Endothelial cell of umbilical vein (primary cell): ENCODE data around the gene RASIP1. TPM values are rescaled to one million over a fixed set of nuclear protein-coding genes. Genes with fewer than 3 reads are reported as not detected.

Experiments used
- BruUV-seq: library from RNA; stranded (reverse); fragments of 400-500 nt; replicated peaks from 2 replicates; lab custom pipeline; 2021; lab: Mats Ljungman, UMichigan
- CTCF ChIA-PET: fragments of 300-600, 350-600 bp; sonication (Branson Sonifier 250); formaldehyde crosslinking; loops from one replicate; lab custom pipeline; 2021; ENCODE audit warnings: antibody characterized with exemption, inconsistent platforms; lab: Charles Lee
- POLR2A ChIA-PET: fragments of 300-600, 350-600 bp; sonication (Branson Sonifier 250); formaldehyde crosslinking; loops from one replicate; lab custom pipeline; 2021; ENCODE audit warnings: antibody characterized with exemption, inconsistent platforms; lab: Charles Lee
- DNase-seq: peaks from one replicate; pipeline ENCODE4 v3.0.0-alpha.2; 2011; ENCODE audit warnings: low read depth, low spot score
- FAIRE-seq: peaks from 2 replicates; lab custom pipeline; 2011; peaks lifted over from hg19 to GRCh38; lab: Jason Lieb, UNC
- H2AFZ ChIP-seq: 2 replicates; pipeline ENCODE4 v1.6.0; 2012; ENCODE audit warnings: low read depth, low read length, control low read depth, inconsistent platforms
- H3K27ac ChIP-seq: 2 replicates; pipeline ENCODE4 v1.5.1; 2011; ENCODE audit warnings: low read depth, mild to moderate bottlenecking, control low read depth, low read length, moderate library complexity; ENCODE audit not compliant: insufficient read depth
- H3K27me3 ChIP-seq, 2 experiments: 2 replicates each; pipeline versions ENCODE4 v1.6.0 to v1.6.1; 2011; ENCODE audit warnings: low read length in 2 of 2, mixed read lengths in 1 of 2; ENCODE audit not compliant: control insufficient read depth in 2 of 2, insufficient read depth in 2 of 2
- H3K36me3 ChIP-seq, 2 experiments: 2 replicates in 1 of 2; 3 replicates in 1 of 2; pipeline ENCODE4 v1.5.1; 2011; ENCODE audit warnings: low read length in 2 of 2, mild to moderate bottlenecking in 1 of 2, moderate library complexity in 1 of 2; ENCODE audit not compliant: control insufficient read depth in 2 of 2, insufficient read depth in 2 of 2; ENCODE audit errors: extremely low read depth in 1 of 2
- H3K4me1 ChIP-seq: 3 replicates; pipeline ENCODE4 v1.5.1; 2011; ENCODE audit warnings: mild to moderate bottlenecking, low read length; ENCODE audit not compliant: control insufficient read depth, insufficient read depth; ENCODE audit errors: extremely low read depth
- H3K4me2 ChIP-seq: 2 replicates; pipeline ENCODE4 v1.6.1; 2011; ENCODE audit warnings: low read length, control low read depth, mixed read lengths; ENCODE audit not compliant: insufficient read depth
- H3K4me3 ChIP-seq, 3 experiments: fragments of 200-600 bp in 1 of 3; sonication (generic), shearing (Covaris generic) in 1 of 3; replicated peaks in 1 of 3; 2 replicates each; pipeline ENCODE4 v1.5.1; 2011 to 2016; ENCODE audit warnings: control low read depth in 3 of 3, low read length in 3 of 3, mild to moderate bottlenecking in 2 of 3, inconsistent platforms in 1 of 3, low read depth in 1 of 3, moderate library complexity in 1 of 3; ENCODE audit not compliant: insufficient read depth in 1 of 3
- H3K79me2 ChIP-seq: 2 replicates; pipeline ENCODE4 v1.6.0; 2012; ENCODE audit warnings: low read length, inconsistent platforms; ENCODE audit not compliant: control insufficient read depth, insufficient read depth
- H3K9ac ChIP-seq: replicated peaks from 2 replicates; pipeline ENCODE3; 2011; ENCODE audit warnings: low read length, control low read depth; ENCODE audit not compliant: insufficient read depth; ENCODE audit errors: extremely low read depth
- H3K9me1 ChIP-seq: replicated peaks from 3 replicates; pipeline ENCODE4 v1.6.0; 2011; ENCODE audit warnings: mild to moderate bottlenecking, low read length; ENCODE audit not compliant: control insufficient read depth, insufficient read depth; ENCODE audit errors: extremely low read depth
- H3K9me3 ChIP-seq: replicated peaks from 2 replicates; pipeline ENCODE4 v1.5.1; 2012; ENCODE audit warnings: low read length, inconsistent platforms; ENCODE audit not compliant: control insufficient read depth, insufficient read depth
- H4K20me1 ChIP-seq: replicated peaks from 2 replicates; pipeline ENCODE3; 2011; ENCODE audit warnings: mild to moderate bottlenecking, low read length; ENCODE audit not compliant: control insufficient read depth, insufficient read depth; ENCODE audit errors: extremely low read depth
- EZH2 ChIP-seq: IDR thresholded peaks from 2 replicates; pipeline ENCODE4 v1.6.1; 2012; ENCODE audit warnings: borderline replicate concordance, low read depth, mild to moderate bottlenecking, moderate library complexity, low read length, inconsistent platforms; ENCODE audit not compliant: severe bottlenecking
- FOS ChIP-seq: IDR thresholded peaks from 2 replicates; pipeline ENCODE4 v1.6.1; 2011; ENCODE audit warnings: mild to moderate bottlenecking, low read length, moderate library complexity, borderline replicate concordance; ENCODE audit not compliant: insufficient read depth
- GATA2 ChIP-seq: IDR thresholded peaks from 2 replicates; pipeline ENCODE4 v1.7.0; 2011; ENCODE audit warnings: low read depth, mild to moderate bottlenecking, moderate library complexity, mixed read lengths, low read length; ENCODE audit not compliant: insufficient read length, insufficient read depth
- JUN ChIP-seq: IDR thresholded peaks from 2 replicates; pipeline ENCODE4 v1.6.1; 2011; ENCODE audit warnings: borderline replicate concordance, low read depth; ENCODE audit not compliant: insufficient read length, insufficient read depth
- MYC ChIP-seq: IDR thresholded peaks from one replicate; pipeline ENCODE4 v1.6.1; 2011; ENCODE audit warnings: mild to moderate bottlenecking, low read depth, low read length
- POLR2A ChIP-seq: IDR thresholded peaks from 2 replicates; pipeline ENCODE4 v1.6.1; 2012; ENCODE audit warnings: low read depth, mild to moderate bottlenecking, control low read depth, low read length
- POLR2AphosphoS5 ChIP-seq: IDR thresholded peaks from 2 replicates; pipeline ENCODE4 v1.6.1; 2012; ENCODE audit warnings: low read depth, mild to moderate bottlenecking, control low read depth, low read length, moderate library complexity; ENCODE audit not compliant: insufficient read depth
- dilution Hi-C: fragments of 300-500 bp; cut with MboI; formaldehyde crosslinking; loops from one replicate; pipeline ENCODE4 v1.15.0; 2019; ENCODE audit warnings: low sequenced_read_pairs; ENCODE audit not compliant: extremely low pct_ligation_motif_present
- intact Hi-C: fragments of 100-400 bp; cut with micrococcal nuclease; formaldehyde crosslinking; loops from one replicate; pipeline ENCODE4 v1.10.0; 2022
- polyA plus RNA-seq, 4 experiments: library from polyadenylated mRNA; depleted of rRNA in 3 of 4; stranded (reverse) in 3 of 4; unstranded in 1 of 4; fragments of >200 nt; gene quantifications; 2 replicates each; pipeline versions ENCODE4 v1.2.1 to v1.2.3, GENCODE V29; 2011 to 2012; ENCODE audit warnings: missing spikeins in 1 of 4
- total RNA-seq: library from RNA; stranded (reverse); gene quantifications from 2 replicates; pipeline ENCODE4 v1.2.3, GENCODE V29; 2021
- TF ChIP-seq, protein P1 (sequence below): IDR thresholded peaks from 2 replicates; pipeline ENCODE4 v1.6.1; 2011; ENCODE audit not compliant: insufficient read depth, insufficient read length
- TF ChIP-seq, protein P2 (sequence below), 2 donors: IDR thresholded peaks; 1 replicate in 1 of 2; 2 replicates in 1 of 2; pipeline ENCODE4 v1.5.1; 2011; ENCODE audit warnings: low read length in 2 of 2, mild to moderate bottlenecking in 2 of 2, moderate library complexity in 2 of 2, control low read depth in 1 of 2, inconsistent platforms in 1 of 2, low read depth in 1 of 2; ENCODE audit not compliant: insufficient read depth in 1 of 2; ENCODE audit errors: extremely low read depth in 1 of 2

Gene RASIP1
- total and polyA plus RNA-seq, 2 donors (not counting 3 experiments of a cell fraction or from before 2014, with no cell fraction given) = 66.2 to 82.1 TPM

GRCh38 chr19:48681127-48681470 lies 59.3 kb downstream of the RASIP1 start:
- TF ChIP-seq, protein P1, sequence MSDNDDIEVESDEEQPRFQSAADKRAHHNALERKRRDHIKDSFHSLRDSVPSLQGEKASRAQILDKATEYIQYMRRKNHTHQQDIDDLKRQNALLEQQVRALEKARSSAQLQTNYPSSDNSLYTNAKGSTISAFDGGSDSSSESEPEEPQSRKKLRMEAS = no peak
- no peak for TF ChIP-seq GATA2
- TF ChIP-seq FOS = no peak
- no peak for TF ChIP-seq EZH2
- TF ChIP-seq JUN = no peak
- TF ChIP-seq MYC = no peak
- TF ChIP-seq POLR2AphosphoS5 = no peak
- no peak for TF ChIP-seq POLR2A
- TF ChIP-seq, protein P2, sequence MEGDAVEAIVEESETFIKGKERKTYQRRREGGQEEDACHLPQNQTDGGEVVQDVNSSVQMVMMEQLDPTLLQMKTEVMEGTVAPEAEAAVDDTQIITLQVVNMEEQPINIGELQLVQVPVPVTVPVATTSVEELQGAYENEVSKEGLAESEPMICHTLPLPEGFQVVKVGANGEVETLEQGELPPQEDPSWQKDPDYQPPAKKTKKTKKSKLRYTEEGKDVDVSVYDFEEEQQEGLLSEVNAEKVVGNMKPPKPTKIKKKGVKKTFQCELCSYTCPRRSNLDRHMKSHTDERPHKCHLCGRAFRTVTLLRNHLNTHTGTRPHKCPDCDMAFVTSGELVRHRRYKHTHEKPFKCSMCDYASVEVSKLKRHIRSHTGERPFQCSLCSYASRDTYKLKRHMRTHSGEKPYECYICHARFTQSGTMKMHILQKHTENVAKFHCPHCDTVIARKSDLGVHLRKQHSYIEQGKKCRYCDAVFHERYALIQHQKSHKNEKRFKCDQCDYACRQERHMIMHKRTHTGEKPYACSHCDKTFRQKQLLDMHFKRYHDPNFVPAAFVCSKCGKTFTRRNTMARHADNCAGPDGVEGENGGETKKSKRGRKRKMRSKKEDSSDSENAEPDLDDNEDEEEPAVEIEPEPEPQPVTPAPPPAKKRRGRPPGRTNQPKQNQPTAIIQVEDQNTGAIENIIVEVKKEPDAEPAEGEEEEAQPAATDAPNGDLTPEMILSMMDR (IDR thresholded peaks at IDR 0.05; ENCODE audit: extremely low read depth in 1 of 2, insufficient read depth in 1 of 2, low read depth in 1 of 2, low read length in 2 of 2) = no peak
- no peak for FAIRE-seq
- H3K4me2 ChIP-seq = no peak overlapping the region

More at GRCh38 chr19:48681127-48681470, 59.3 kb downstream of the RASIP1 start:
- Histone ChIP-seq H3K4me3 (no peak overlapping the region), H3K27ac (no peak overlapping the region), H4K20me1 (no peaks in the 10 kb centered on the region), H3K79me2 (no peaks in the 10 kb centered on the region), H3K9me1 (no peaks in the 10 kb centered on the region), H3K27me3 (no peaks in the 10 kb centered on the region), H2AFZ (no peak overlapping the region), H3K36me3 (no peaks in the 10 kb centered on the region), H3K9ac (no peak overlapping the region), H3K9me3 (no peaks in the 10 kb centered on the region), H3K4me1 (no peaks in the 10 kb centered on the region)
- BruUV-seq = no TSS peak
- CTCF ChIA-PET = no interaction called here
- DNase-seq = no peak
- intact Hi-C loops = no loop called here
- dilution Hi-C loops = no loop called here
- POLR2A ChIA-PET = no interaction called here
